Measurements from ENCODE around the gene INPP4B.

Gene INPP4B

GRCh38 chr4:142574306-142574705 lies 271.8 kb downstream of the INPP4B start:
- no peak for DNase-seq (ENCODE audit: low read depth)

- DNase-seq (ENCODE audit: low read depth) = no peak
Measured at GRCh38 chr4:142572071-142572470, 274.0 kb downstream of the INPP4B start.

GRCh38 chr4:142567620-142568451 lies 278.3 kb downstream of the INPP4B start:
- no peak for DNase-seq (ENCODE audit: low read depth)

- DNase-seq (ENCODE audit: low read depth) = no peak
Measured at GRCh38 chr4:142567199-142567598, 278.9 kb downstream of the INPP4B start.

- DNase-seq (ENCODE audit: low read depth) = no peak
Measured at GRCh38 chr4:142566777-142567176, 279.3 kb downstream of the INPP4B start.

- DNase-seq (ENCODE audit: low read depth) = no peak
Measured at GRCh38 chr4:142566243-142566642, 279.9 kb downstream of the INPP4B start.

- DNase-seq (ENCODE audit: low read depth) = no peak
Measured at GRCh38 chr4:142565771-142566170, 280.3 kb downstream of the INPP4B start.

- DNase-seq (ENCODE audit: low read depth) = no peak
Measured at GRCh38 chr4:142563682-142564291, 282.3 kb downstream of the INPP4B start.

- DNase-seq (ENCODE audit: low read depth) = no peak
Measured at GRCh38 chr4:142559986-142560385, 286.1 kb downstream of the INPP4B start.

GRCh38 chr4:142558851-142559250 lies 287.2 kb downstream of the INPP4B start:
- no peak for DNase-seq (ENCODE audit: low read depth)

- no peak for DNase-seq (ENCODE audit: low read depth)
Measured at GRCh38 chr4:142557239-142557801, 288.8 kb downstream of the INPP4B start.

- DNase-seq (ENCODE audit: low read depth) = no peak
Measured at GRCh38 chr4:142556570-142557238, 289.4 kb downstream of the INPP4B start.

- no peak for DNase-seq (ENCODE audit: low read depth)
Measured at GRCh38 chr4:142556048-142556447, 290.1 kb downstream of the INPP4B start.

- DNase-seq (ENCODE audit: low read depth) = no peak
Measured at GRCh38 chr4:142554412-142554811, 291.7 kb downstream of the INPP4B start.

- DNase-seq (ENCODE audit: low read depth) = no peak
Measured at GRCh38 chr4:142551517-142552305, 294.4 kb downstream of the INPP4B start.

- DNase-seq (ENCODE audit: low read depth) = no peak
Measured at GRCh38 chr4:142550965-142551364, 295.1 kb downstream of the INPP4B start.

GRCh38 chr4:142549726-142550463 lies 296.2 kb downstream of the INPP4B start:
- no peak for DNase-seq (ENCODE audit: low read depth)

GRCh38 chr4:142549248-142549647 lies 296.9 kb downstream of the INPP4B start:
- no peak for DNase-seq (ENCODE audit: low read depth)

GRCh38 chr4:142548491-142548890 lies 297.6 kb downstream of the INPP4B start:
- no peak for DNase-seq (ENCODE audit: low read depth)

- DNase-seq (ENCODE audit: low read depth) = no peak
Measured at GRCh38 chr4:142547974-142548373, 298.1 kb downstream of the INPP4B start.

GRCh38 chr4:142544594-142544993 lies 301.5 kb downstream of the INPP4B start:
- no peak for DNase-seq (ENCODE audit: low read depth)
